H9 (cell line): ENCODE results near the gene KCNRG. TPM values are rescaled to one million over a fixed set of nuclear protein-coding genes. Genes with fewer than 3 reads are reported as not detected.

Experiments used
- DNase-seq: peaks from one replicate; pipeline ENCODE4 v3.0.0-alpha.2; 2017
- H2AFZ ChIP-seq: one replicate; pipeline ENCODE4 v1.6.1; 2013; ENCODE audit warnings: mild to moderate bottlenecking, low read length, control low read depth, moderate library complexity
- H2AK5ac ChIP-seq: 2 replicates; pipeline ENCODE4 v1.6.1; 2013; ENCODE audit warnings: low read length, control low read depth, mixed read lengths; ENCODE audit not compliant: insufficient read length
- H2BK120ac ChIP-seq: one replicate; pipeline ENCODE4 v1.6.1; 2013; ENCODE audit warnings: low read depth, mild to moderate bottlenecking, low read length, control low read depth, inconsistent platforms; ENCODE audit not compliant: poor library complexity, severe bottlenecking
- H2BK12ac ChIP-seq: 2 replicates; pipeline ENCODE4 v1.6.1; 2013; ENCODE audit warnings: low read length, control low read depth, mixed read lengths, low read depth; ENCODE audit not compliant: insufficient read length
- H2BK15ac ChIP-seq: 2 replicates; pipeline ENCODE4 v1.6.1; 2013; ENCODE audit warnings: low read depth, low read length, control low read depth
- H2BK20ac ChIP-seq: one replicate; pipeline ENCODE4 v1.6.1; 2013; ENCODE audit warnings: low read depth, mild to moderate bottlenecking, low read length, control low read depth, inconsistent platforms; ENCODE audit not compliant: poor library complexity, severe bottlenecking
- H2BK5ac ChIP-seq: 2 replicates; pipeline ENCODE4 v1.6.1; 2013; ENCODE audit warnings: low read length, control low read depth, mixed read lengths; ENCODE audit not compliant: insufficient read length
- H3K14ac ChIP-seq: 2 replicates; pipeline ENCODE4 v1.6.1; 2013; ENCODE audit warnings: low read length, control low read depth; ENCODE audit not compliant: insufficient read depth
- H3K18ac ChIP-seq: 2 replicates; pipeline ENCODE4 v1.6.1; 2013; ENCODE audit warnings: low read depth, mild to moderate bottlenecking, mixed read lengths, low read length, control low read depth; ENCODE audit not compliant: insufficient read length
- H3K23ac ChIP-seq: 2 replicates; pipeline ENCODE4 v1.6.1; 2013; ENCODE audit warnings: low read length, control low read depth, mixed read lengths, low read depth; ENCODE audit not compliant: insufficient read length
- H3K23me2 ChIP-seq: 2 replicates; pipeline ENCODE4 v1.6.1; 2013; ENCODE audit warnings: low read depth, mild to moderate bottlenecking, mixed read lengths, low read length, control low read depth; ENCODE audit not compliant: insufficient read length, poor library complexity, severe bottlenecking
- H3K27ac ChIP-seq: 2 replicates; pipeline ENCODE4 v1.5.1; 2013; ENCODE audit warnings: low read length, control low read depth, mixed read lengths, low read depth; ENCODE audit not compliant: insufficient read length
- H3K27me3 ChIP-seq: 2 replicates; pipeline ENCODE4 v1.6.1; 2013; ENCODE audit warnings: low read length, control low read depth, inconsistent platforms; ENCODE audit not compliant: insufficient read depth
- H3K4ac ChIP-seq: 2 replicates; pipeline ENCODE4 v1.6.1; 2013; ENCODE audit warnings: low read depth, mild to moderate bottlenecking, control low read depth, inconsistent platforms, low read length, moderate library complexity
- H3K4me1 ChIP-seq: 2 replicates; pipeline ENCODE4 v1.6.1; 2013; ENCODE audit warnings: low read length, control low read depth, inconsistent platforms; ENCODE audit not compliant: insufficient read depth
- H3K4me2 ChIP-seq: 2 replicates; pipeline ENCODE4 v1.6.1; 2013; ENCODE audit warnings: low read length, control low read depth, mixed read lengths; ENCODE audit not compliant: insufficient read length, insufficient read depth
- H3K56ac ChIP-seq: 2 replicates; pipeline ENCODE4 v1.6.1; 2013; ENCODE audit warnings: low read depth, mild to moderate bottlenecking, mixed read lengths, low read length, control low read depth; ENCODE audit not compliant: insufficient read length
- H3K79me1 ChIP-seq: 2 replicates; pipeline ENCODE4 v1.6.1; 2013; ENCODE audit warnings: low read depth, mild to moderate bottlenecking, moderate library complexity, low read length, control low read depth, inconsistent platforms; ENCODE audit not compliant: insufficient read depth, poor library complexity, severe bottlenecking
- H3K79me2 ChIP-seq: 2 replicates; pipeline ENCODE4 v1.6.1; 2013; ENCODE audit warnings: low read length, control low read depth, inconsistent platforms; ENCODE audit not compliant: insufficient read depth
- H3K9ac ChIP-seq: 2 replicates; pipeline ENCODE4 v1.6.1; 2013; ENCODE audit warnings: low read length, control low read depth, mixed read lengths; ENCODE audit not compliant: insufficient read length; ENCODE audit errors: extremely low read depth
- H3K9me3 ChIP-seq: one replicate; pipeline ENCODE4 v1.6.1; 2013; ENCODE audit warnings: low read depth, low read length, inconsistent platforms; ENCODE audit not compliant: control insufficient read depth
- H3T11ph ChIP-seq: one replicate; pipeline ENCODE4 v1.6.1; 2013; ENCODE audit warnings: mild to moderate bottlenecking, low read length, control low read depth, inconsistent platforms
- H4K20me1 ChIP-seq: one replicate; pipeline ENCODE4 v1.6.1; 2013; ENCODE audit not compliant: control insufficient read depth, insufficient read length, insufficient read depth
- H4K5ac ChIP-seq: 2 replicates; pipeline ENCODE4 v1.6.1; 2013; ENCODE audit warnings: low read depth, mild to moderate bottlenecking, mixed read lengths, low read length, control low read depth; ENCODE audit not compliant: insufficient read length
- H4K8ac ChIP-seq: replicated peaks from 2 replicates; pipeline ENCODE4 v1.6.1; 2013; ENCODE audit warnings: low read length, control low read depth, mixed read lengths, low read depth; ENCODE audit not compliant: insufficient read length
- H4K91ac ChIP-seq: 2 replicates; pipeline ENCODE4 v1.6.1; 2013; ENCODE audit warnings: low read depth, mild to moderate bottlenecking, moderate library complexity, mixed read lengths, low read length, control low read depth; ENCODE audit not compliant: insufficient read length
- H3K27ac Mint-ChIP-seq, 3 experiments: 2 replicates in 2 of 3; 3 replicates in 1 of 3; pipeline ENCODE4 v1.8.0; 2020 to 2021; ENCODE audit warnings: mixed read lengths in 3 of 3, mild to moderate bottlenecking in 1 of 3, moderate library complexity in 1 of 3
- H3K27me3 Mint-ChIP-seq: 2 replicates; pipeline ENCODE4 v1.8.0; 2021; ENCODE audit warnings: low read depth, mild to moderate bottlenecking, moderate library complexity, mixed read lengths
- H3K36me3 Mint-ChIP-seq, 3 experiments: 2 replicates in 2 of 3; 3 replicates in 1 of 3; pipeline ENCODE4 v1.8.0; 2020 to 2021; ENCODE audit warnings: low read depth in 3 of 3, mixed read lengths in 3 of 3; ENCODE audit not compliant: insufficient read depth in 1 of 3
- H3K4me1 Mint-ChIP-seq, 2 experiments: 2 replicates each; pipeline ENCODE4 v1.8.0; 2020; ENCODE audit warnings: mixed read lengths in 2 of 2
- H3K4me3 Mint-ChIP-seq, 2 experiments: 2 replicates in 1 of 2; 3 replicates in 1 of 2; pipeline ENCODE4 v1.8.0; 2020 to 2021; ENCODE audit warnings: mild to moderate bottlenecking in 2 of 2, mixed read lengths in 2 of 2, moderate library complexity in 1 of 2
- H3K9me3 Mint-ChIP-seq, 2 experiments: 2 replicates in 1 of 2; 3 replicates in 1 of 2; pipeline ENCODE4 v1.8.0; 2020; ENCODE audit warnings: mild to moderate bottlenecking in 2 of 2, mixed read lengths in 2 of 2, moderate library complexity in 1 of 2
- CTCF ChIP-seq: fragments of 200-600 bp; sonication (generic); conservative IDR thresholded peaks from 3 replicates; pipeline ENCODE4 v1.8.0; 2021; ENCODE audit warnings: antibody characterized with exemption, mild to moderate bottlenecking
- WGBS: extraction: QIAGEN DNeasy Blood & Tissue Kit; methylation state at CpG from one replicate; pipeline ENCODE4 v1.1.7; 2013; ENCODE audit warnings: missing lambda C conversion rate, low lambda C conversion rate, mixed read lengths; ENCODE audit not compliant: insufficient read length; ENCODE audit errors: extremely low coverage; 5-methylcytosine and 5-hydroxymethylcytosine counted together
- total RNA-seq: library from RNA; stranded (reverse); gene quantifications from 2 replicates; pipeline ENCODE4 v1.2.1, GENCODE V29; 2021

The KCNRG gene
- total RNA-seq, 1 experiment from 2014 or later: 0.74 TPM

GRCh38 chr13:50026788-50027473 is 11.7 kb downstream of the KCNRG start:
- no peak overlapping the region for H3T11ph ChIP-seq
- peaks cover 0 to 4% of the 10 kb centered on the region in 2 experiments; a peak in 1 of 4 replicates for H3K4me1 Mint-ChIP-seq
- H2AFZ ChIP-seq: no peak overlapping the region
- H3K27ac ChIP-seq: no peak overlapping the region
- no peak for TF ChIP-seq CTCF
- WGBS: no CpG with 5 or more reads among the region's 2 CpGs
- no peak overlapping the region for H2BK15ac ChIP-seq
- no peak overlapping the region for H2BK5ac ChIP-seq
- H4K20me1 ChIP-seq: no peaks in the 10 kb centered on the region
- no peaks in the 10 kb centered on the region for H3K79me2 ChIP-seq
- H3K27me3 ChIP-seq: no peaks in the 10 kb centered on the region
- H3K56ac ChIP-seq: no peak overlapping the region
- H2BK12ac ChIP-seq: no peak overlapping the region
- no peaks in the 10 kb centered on the region for H3K9me3 ChIP-seq
- no peaks in the 10 kb centered on the region for H3K23me2 ChIP-seq
- H3K27ac Mint-ChIP-seq: no peak overlapping the region
- no peaks in the 10 kb centered on the region for H3K4me1 ChIP-seq
- no peak overlapping the region for H4K8ac ChIP-seq
- peaks cover 0 to 4% (median 0%) of the 10 kb centered on the region in 3 experiments; a peak in 1 of 7 replicates for H3K36me3 Mint-ChIP-seq
- H3K4ac ChIP-seq: no peak overlapping the region
- no peak overlapping the region for H2BK120ac ChIP-seq
- no peak overlapping the region for H4K5ac ChIP-seq
- DNase-seq: no peak
- no peaks in the 10 kb centered on the region for H3K27me3 Mint-ChIP-seq
- no peak overlapping the region for H3K4me3 Mint-ChIP-seq
- H2AK5ac ChIP-seq: no peak overlapping the region
- H3K14ac ChIP-seq: no peak overlapping the region
- H4K91ac ChIP-seq: no peak overlapping the region
- H3K9ac ChIP-seq: no peak overlapping the region
- no peaks in the 10 kb centered on the region for H3K9me3 Mint-ChIP-seq
- H3K4me2 ChIP-seq: no peak overlapping the region
- H2BK20ac ChIP-seq: no peak overlapping the region
- no peaks in the 10 kb centered on the region for H3K79me1 ChIP-seq
- no peak overlapping the region for H3K23ac ChIP-seq
- no peak overlapping the region for H3K18ac ChIP-seq
